ENCODE results near the gene GUSB.

Gene GUSB

DNA sequence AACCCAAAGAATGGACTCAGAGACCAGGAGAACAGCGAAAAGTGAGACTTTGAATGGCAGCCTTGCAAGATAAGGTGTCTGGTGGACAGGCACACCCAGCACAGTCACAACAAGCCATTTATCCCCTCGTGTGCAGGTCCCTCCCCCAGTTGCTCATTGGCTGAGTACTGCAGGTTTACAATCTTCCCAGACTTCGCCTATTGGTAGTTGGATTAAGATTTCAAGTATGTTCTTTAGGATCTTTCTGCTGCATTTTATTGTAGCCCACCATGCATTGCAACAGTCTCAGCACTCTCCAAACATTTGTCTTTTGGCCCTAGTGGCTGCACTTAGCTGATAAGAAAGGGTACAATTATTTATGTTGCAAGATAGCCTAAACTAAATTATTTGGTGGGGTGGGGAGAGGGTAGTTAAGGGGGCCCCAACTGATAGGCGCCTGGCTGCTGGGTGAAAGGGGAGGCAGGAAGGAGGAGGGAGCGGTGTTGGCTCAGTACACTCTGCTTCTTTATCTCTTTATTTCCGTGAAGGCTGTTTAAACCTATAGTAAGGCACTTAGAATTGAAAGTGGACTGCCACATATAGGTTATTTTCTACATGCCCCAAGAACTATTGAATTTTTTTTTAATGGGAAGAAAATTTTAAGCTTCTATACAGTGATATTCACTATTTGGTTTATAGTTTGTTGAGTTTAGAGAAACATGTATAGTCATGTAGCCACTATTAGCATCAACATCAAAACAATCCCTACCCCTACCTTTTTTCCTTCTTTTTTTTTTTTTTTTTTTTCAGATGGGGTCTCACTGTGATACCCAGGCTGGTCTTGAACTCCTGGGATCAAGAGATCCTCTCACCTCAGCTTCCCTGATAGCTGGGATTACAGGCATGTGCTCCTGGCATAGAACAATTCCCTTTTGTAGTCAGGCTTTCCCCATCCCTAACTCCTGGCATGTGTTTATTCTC lies 54.2 kb downstream of the GUSB start:
- no peak for DNase-seq

DNA sequence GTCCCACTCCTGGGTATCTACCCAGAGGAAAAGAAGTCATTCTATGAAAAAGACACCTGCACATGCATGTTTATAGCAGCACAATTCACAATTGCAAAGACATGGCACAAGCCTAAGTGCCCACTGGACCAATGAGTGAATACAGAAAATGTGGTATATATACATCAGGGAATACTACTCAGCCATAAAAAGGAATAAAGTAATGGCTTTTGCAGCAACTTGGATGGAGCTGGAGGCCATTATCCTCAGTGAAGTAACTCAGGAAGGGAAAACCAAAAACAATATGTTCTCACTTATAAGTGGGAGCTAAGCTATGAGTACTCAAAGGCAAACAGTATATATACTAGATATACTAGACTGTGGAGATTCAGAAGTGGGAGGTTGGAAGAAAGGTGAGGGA lies 55.4 kb downstream of the GUSB start:
- DNase-seq, result no peak

DNA sequence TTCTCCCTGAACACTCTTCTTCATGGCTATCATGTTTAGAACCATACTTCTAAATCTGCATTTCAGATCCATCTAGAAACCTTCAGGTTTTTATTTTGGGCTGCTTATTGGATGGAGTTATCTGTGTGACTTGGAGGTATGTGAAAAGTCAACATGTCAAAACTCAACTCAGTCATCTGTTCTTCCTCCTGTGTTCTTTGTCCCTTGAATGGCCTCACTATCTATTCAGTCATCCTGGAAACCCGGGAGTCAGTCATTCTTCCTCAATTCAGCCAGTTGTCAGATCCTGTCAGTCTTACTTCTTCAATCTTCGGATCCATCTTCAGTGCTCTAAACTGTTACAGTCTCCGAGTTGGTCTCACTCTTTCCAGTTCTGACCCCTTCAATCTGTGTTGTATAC lies 57.0 kb downstream of the GUSB start:
- no peak for DNase-seq

DNA sequence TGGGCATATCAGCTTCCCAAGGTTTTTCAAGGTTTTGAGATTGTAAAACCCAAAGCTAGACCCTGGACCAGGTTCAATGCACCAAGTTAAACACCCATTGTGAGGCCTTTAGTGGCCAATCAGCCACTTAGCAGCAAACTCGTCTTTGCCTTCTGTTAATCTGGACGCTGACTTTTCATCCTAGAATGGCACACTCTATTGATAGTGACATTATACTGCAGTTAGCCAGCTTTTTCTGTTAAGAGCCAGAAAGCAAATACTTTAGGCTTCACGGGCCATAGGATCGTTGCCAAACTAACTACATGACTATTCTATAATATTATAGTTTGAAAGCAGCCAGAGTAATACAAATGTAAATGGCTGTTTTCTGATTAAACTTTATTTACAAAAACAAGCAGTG lies 57.8 kb downstream of the GUSB start:
- no peak for DNase-seq

DNA sequence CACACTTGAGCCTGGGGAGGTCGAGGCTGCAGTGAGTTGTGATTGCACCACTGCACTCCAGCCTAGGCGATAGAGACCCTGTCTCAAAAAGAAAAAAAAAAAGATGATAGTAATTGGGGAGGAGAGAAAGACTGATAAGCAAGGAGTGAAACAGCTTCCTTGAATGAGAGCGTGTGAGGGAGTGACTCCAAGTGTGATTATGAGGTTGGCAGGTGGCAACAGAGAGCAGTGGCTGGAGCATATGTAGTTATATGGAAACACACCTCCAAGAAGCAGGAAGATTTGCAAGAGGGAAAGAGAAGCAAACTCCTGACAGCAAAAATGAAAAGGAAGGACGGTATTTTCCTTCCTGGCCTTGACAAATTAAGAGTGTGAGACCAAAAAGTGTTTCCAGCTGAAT lies 58.7 kb downstream of the GUSB start:
- DNase-seq, result no peak

DNA sequence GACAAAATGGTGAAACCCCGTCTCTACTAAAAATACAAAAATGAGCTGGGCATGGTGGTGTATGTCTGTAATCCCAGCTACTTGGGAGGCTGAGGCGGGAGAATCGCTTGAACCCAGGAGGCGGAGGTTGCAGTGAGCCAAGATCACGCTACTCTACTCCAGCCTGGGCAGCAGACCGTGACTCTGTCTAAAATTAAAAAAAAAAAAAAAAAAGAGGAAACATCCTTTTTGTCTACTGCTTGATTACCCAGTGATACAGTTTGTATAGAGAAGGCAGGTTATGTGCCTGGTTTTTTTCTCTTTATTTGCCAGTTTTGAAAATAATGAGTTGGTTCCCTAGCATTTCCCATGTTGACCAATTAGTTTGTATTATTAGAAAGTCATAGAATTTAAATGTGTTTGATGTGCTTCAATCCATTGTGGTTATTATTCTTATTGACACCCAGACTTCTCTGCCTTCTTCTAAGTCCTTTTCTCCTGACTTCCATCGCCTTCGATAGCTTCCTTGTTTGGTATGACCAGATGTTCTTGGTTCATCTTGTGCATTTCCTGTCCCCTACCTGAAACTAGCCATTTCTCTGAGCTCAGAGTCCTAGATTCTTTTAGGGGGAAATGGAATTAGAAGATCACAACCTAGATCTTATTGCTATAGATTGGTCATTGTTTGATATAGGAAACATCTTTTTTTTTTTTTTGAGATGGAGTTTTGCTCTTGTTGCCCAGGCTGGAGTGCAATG lies 65.9 kb downstream of the GUSB start:
- DNase-seq, result no peak

DNA sequence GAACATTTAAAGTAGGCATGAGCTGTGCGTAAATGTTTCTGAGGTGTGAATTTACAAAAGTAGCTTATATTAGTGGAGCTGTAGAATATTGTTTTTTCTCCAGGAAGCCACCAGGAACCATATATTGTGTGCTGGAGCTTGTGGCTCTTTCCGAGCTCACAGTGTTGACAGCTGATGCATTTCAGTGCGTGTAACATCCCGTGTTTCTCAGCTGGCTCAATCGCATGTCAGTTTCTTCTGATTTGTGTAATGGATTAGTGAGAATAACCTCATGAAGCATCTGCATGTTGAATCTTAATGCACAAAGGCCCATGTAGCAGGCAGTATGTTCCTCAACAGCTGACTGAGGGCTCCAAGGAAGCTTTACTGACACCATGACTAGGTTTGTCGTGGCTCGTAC lies 69.8 kb downstream of the GUSB start:
- DNase-seq, result no peak

Data from kidney glomerular epithelial cell (primary cell).